ENCODE data around the gene ACVR1.

DNA sequence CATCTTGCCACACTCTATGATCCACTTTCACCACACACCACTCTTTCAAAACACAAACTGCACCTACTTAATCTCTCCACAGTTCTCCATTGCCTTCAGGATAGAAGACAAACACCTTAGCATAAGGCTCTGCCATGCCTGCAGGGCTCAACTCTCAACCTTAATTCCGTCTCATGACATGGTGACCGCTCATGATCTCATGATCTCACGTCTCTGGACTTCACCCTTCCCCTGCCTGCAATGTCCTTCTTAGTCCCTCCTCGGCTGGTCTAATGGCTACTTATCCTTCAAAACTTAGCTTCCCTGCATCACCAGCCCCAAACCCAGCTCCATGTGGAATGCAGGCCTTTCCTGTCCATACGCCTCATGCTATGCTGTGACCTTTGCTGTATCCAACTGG is 85.3 kb downstream of the ACVR1 start:
- no peak for TF ChIP-seq PBX3 (IDR thresholded peaks at IDR 0.05)
- TF ChIP-seq, protein P1, sequence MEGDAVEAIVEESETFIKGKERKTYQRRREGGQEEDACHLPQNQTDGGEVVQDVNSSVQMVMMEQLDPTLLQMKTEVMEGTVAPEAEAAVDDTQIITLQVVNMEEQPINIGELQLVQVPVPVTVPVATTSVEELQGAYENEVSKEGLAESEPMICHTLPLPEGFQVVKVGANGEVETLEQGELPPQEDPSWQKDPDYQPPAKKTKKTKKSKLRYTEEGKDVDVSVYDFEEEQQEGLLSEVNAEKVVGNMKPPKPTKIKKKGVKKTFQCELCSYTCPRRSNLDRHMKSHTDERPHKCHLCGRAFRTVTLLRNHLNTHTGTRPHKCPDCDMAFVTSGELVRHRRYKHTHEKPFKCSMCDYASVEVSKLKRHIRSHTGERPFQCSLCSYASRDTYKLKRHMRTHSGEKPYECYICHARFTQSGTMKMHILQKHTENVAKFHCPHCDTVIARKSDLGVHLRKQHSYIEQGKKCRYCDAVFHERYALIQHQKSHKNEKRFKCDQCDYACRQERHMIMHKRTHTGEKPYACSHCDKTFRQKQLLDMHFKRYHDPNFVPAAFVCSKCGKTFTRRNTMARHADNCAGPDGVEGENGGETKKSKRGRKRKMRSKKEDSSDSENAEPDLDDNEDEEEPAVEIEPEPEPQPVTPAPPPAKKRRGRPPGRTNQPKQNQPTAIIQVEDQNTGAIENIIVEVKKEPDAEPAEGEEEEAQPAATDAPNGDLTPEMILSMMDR (IDR thresholded peaks at IDR 0.05), result no peak
- TF ChIP-seq EP300 (IDR thresholded peaks at IDR 0.05; ENCODE audit: borderline replicate concordance in 1 of 2, low read depth in 1 of 2, low read length in 1 of 2), result no peak
- TF ChIP-seq POLR2AphosphoS5 (IDR thresholded peaks at IDR 0.05; ENCODE audit: low read depth, low read length), result no peak
- no peak for TF ChIP-seq RFX5 (IDR thresholded peaks at IDR 0.05; ENCODE audit: low read length)
- TF ChIP-seq, protein P2, sequence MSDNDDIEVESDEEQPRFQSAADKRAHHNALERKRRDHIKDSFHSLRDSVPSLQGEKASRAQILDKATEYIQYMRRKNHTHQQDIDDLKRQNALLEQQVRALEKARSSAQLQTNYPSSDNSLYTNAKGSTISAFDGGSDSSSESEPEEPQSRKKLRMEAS (IDR thresholded peaks at IDR 0.05; ENCODE audit: low read depth), result no peak
- TF ChIP-seq, protein P3, sequence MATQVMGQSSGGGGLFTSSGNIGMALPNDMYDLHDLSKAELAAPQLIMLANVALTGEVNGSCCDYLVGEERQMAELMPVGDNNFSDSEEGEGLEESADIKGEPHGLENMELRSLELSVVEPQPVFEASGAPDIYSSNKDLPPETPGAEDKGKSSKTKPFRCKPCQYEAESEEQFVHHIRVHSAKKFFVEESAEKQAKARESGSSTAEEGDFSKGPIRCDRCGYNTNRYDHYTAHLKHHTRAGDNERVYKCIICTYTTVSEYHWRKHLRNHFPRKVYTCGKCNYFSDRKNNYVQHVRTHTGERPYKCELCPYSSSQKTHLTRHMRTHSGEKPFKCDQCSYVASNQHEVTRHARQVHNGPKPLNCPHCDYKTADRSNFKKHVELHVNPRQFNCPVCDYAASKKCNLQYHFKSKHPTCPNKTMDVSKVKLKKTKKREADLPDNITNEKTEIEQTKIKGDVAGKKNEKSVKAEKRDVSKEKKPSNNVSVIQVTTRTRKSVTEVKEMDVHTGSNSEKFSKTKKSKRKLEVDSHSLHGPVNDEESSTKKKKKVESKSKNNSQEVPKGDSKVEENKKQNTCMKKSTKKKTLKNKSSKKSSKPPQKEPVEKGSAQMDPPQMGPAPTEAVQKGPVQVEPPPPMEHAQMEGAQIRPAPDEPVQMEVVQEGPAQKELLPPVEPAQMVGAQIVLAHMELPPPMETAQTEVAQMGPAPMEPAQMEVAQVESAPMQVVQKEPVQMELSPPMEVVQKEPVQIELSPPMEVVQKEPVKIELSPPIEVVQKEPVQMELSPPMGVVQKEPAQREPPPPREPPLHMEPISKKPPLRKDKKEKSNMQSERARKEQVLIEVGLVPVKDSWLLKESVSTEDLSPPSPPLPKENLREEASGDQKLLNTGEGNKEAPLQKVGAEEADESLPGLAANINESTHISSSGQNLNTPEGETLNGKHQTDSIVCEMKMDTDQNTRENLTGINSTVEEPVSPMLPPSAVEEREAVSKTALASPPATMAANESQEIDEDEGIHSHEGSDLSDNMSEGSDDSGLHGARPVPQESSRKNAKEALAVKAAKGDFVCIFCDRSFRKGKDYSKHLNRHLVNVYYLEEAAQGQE (IDR thresholded peaks at IDR 0.05; ENCODE audit: low read depth, low read length), result no peak
- no peak for TF ChIP-seq SMC3 (IDR thresholded peaks at IDR 0.05; ENCODE audit: low read depth, low read length)
- TF ChIP-seq GABPA (IDR thresholded peaks at IDR 0.05; ENCODE audit: low read depth), result no peak
- TF ChIP-seq JUND (IDR thresholded peaks at IDR 0.05), result no peak
- no peak for TF ChIP-seq GATA2 (CRISPR knock-in tag; IDR thresholded peaks at IDR 0.05)
- TF ChIP-seq USF1 (IDR thresholded peaks at IDR 0.05; ENCODE audit: borderline replicate concordance, low read depth), result no peak
- no peak for TF ChIP-seq RCOR1 (IDR thresholded peaks at IDR 0.05; ENCODE audit: low read length)
- TF ChIP-seq RAD21 (IDR thresholded peaks at IDR 0.05; ENCODE audit: low read length), result no peak

Measured in SK-N-SH (cell line).